WERI-Rb-1 (cell line): ENCODE measurements around the gene CNTN3.

ENCODE experiments used
- DNase-seq: peaks from one replicate; pipeline ENCODE4 v3.0.0-alpha.2; 2020
- H3K27ac ChIP-seq: fragments of 250-450 bp; sonication (Bioruptor Pico); 2 replicates; pipeline ENCODE4 v1.5.1; 2020; ENCODE audit warnings: mild to moderate bottlenecking, moderate library complexity
- H3K27me3 ChIP-seq: fragments of 250-450 bp; sonication (Bioruptor Pico); 2 replicates; pipeline ENCODE4 v1.5.1; 2021; ENCODE audit warnings: mild to moderate bottlenecking, low read depth, moderate library complexity; ENCODE audit not compliant: insufficient read depth, severe bottlenecking
- H3K36me3 ChIP-seq: fragments of 250-450 bp; sonication (Bioruptor Pico); 2 replicates; pipeline ENCODE4 v1.5.1; 2020; ENCODE audit warnings: mild to moderate bottlenecking, moderate library complexity
- H3K4me3 ChIP-seq: 2 replicates; pipeline ENCODE4 v1.5.1; 2011; ENCODE audit warnings: low read depth, mild to moderate bottlenecking, control low read depth, low read length
- H3K9me3 ChIP-seq: fragments of 250-450 bp; sonication (Bioruptor Pico); 2 replicates; pipeline ENCODE4 v1.5.1; 2021; ENCODE audit warnings: mild to moderate bottlenecking, moderate library complexity; ENCODE audit not compliant: severe bottlenecking
- TF ChIP-seq, protein P1 (sequence below): IDR thresholded peaks from 2 replicates; pipeline ENCODE4 v1.5.1; 2011; ENCODE audit warnings: low read depth, mild to moderate bottlenecking, control low read depth, inconsistent platforms, low read length

The CNTN3 gene

GRCh38 chr3:74623261-74623836 lies 8.9 kb upstream of the CNTN3 start:
- H3K36me3 ChIP-seq = no peaks in the 10 kb centered on the region
- no peak overlapping the region for H3K27ac ChIP-seq
- no peaks in the 10 kb centered on the region for H3K9me3 ChIP-seq
- no peak overlapping the region for H3K4me3 ChIP-seq
- DNase-seq = no peak
- TF ChIP-seq, protein P1, sequence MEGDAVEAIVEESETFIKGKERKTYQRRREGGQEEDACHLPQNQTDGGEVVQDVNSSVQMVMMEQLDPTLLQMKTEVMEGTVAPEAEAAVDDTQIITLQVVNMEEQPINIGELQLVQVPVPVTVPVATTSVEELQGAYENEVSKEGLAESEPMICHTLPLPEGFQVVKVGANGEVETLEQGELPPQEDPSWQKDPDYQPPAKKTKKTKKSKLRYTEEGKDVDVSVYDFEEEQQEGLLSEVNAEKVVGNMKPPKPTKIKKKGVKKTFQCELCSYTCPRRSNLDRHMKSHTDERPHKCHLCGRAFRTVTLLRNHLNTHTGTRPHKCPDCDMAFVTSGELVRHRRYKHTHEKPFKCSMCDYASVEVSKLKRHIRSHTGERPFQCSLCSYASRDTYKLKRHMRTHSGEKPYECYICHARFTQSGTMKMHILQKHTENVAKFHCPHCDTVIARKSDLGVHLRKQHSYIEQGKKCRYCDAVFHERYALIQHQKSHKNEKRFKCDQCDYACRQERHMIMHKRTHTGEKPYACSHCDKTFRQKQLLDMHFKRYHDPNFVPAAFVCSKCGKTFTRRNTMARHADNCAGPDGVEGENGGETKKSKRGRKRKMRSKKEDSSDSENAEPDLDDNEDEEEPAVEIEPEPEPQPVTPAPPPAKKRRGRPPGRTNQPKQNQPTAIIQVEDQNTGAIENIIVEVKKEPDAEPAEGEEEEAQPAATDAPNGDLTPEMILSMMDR = no peak
- no peaks in the 10 kb centered on the region for H3K27me3 ChIP-seq

DNA sequence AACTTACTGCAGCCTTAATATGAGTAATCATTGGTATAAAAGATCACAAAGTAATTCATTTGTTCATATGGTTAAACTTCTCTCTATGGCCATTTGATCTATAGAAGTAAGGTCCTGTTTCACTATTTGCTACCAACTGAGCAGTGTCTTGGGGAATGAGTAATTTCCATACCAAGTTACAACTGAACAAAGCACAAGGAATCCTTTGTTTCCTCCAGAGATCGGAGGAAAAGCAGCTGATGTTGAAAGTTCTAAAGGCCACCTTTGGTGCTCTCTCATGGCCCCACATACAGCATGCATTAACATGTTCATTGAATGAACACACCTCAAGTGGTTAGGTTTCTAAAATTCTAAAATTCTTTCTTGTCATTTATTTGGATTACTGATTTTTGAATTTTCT lies 7.1 kb upstream of the CNTN3 start:
- no peaks in the 10 kb centered on the region for H3K36me3 ChIP-seq
- no peak overlapping the region for H3K27ac ChIP-seq
- TF ChIP-seq, protein P1 = no peak
- DNase-seq = no peak
- no peaks in the 10 kb centered on the region for H3K9me3 ChIP-seq
- no peaks in the 10 kb centered on the region for H3K27me3 ChIP-seq
- H3K4me3 ChIP-seq = no peak overlapping the region

- Histone ChIP-seq H3K9me3 (no peaks in the 10 kb centered on the region), H3K27me3 (no peaks in the 10 kb centered on the region), H3K4me3 (no peak overlapping the region), H3K27ac (no peak overlapping the region), H3K36me3 (no peaks in the 10 kb centered on the region)
- no peak for DNase-seq
- TF ChIP-seq, protein P1 = no peak
Measured at GRCh38 chr3:74617776-74618175, 3.3 kb upstream of the CNTN3 start.

- Histone ChIP-seq H3K27ac (no peak overlapping the region), H3K27me3 (no peaks in the 10 kb centered on the region), H3K36me3 (no peaks in the 10 kb centered on the region), H3K9me3 (no peaks in the 10 kb centered on the region), H3K4me3 (peak overlapping the region; percentile 40)
- TF ChIP-seq, protein P1 = no peak
- no peak for DNase-seq
Measured at GRCh38 chr3:74613521-74614106, 845 bp downstream of the CNTN3 start.

GRCh38 chr3:74613060-74613459 lies 1.4 kb downstream of the CNTN3 start:
- Histone ChIP-seq H3K27me3 (no peaks in the 10 kb centered on the region), H3K36me3 (no peaks in the 10 kb centered on the region), H3K9me3 (no peaks in the 10 kb centered on the region), H3K27ac (no peak overlapping the region), H3K4me3 (no peak overlapping the region)
- DNase-seq = no peak
- TF ChIP-seq, protein P1 = no peak

DNA sequence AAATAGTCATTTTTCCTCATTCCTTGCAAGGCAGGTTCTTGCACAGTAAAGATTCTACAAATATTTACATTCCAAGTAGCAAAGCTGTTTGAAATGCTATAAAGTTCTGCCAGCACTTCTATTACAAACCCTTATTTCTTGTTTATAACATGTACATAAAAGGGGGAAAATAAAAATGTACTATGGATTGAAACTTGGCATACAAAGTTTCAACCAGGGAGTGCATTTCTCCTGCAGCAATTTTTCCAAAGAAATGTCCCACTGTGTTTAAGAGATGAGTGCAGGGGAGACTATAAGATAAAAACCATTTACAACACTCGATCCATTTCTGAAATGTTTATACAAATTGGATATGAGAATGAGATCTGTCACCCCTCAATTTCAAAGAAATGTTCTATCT lies 3.3 kb downstream of the CNTN3 start:
- Histone ChIP-seq H3K27me3 (no peaks in the 10 kb centered on the region), H3K36me3 (no peaks in the 10 kb centered on the region), H3K9me3 (no peaks in the 10 kb centered on the region), H3K4me3 (no peak overlapping the region), H3K27ac (no peak overlapping the region)
- TF ChIP-seq, protein P1 = no peak
- no peak for DNase-seq
